PC-9 (cell line): ENCODE results near the gene COL5A1. TPM values are rescaled to one million over a fixed set of nuclear protein-coding genes. Genes with fewer than 3 reads are reported as not detected.

Experiments
- BruUV-seq: library from RNA; stranded (reverse); fragments of 400-500 nt; replicated peaks from 2 replicates; lab custom pipeline; 2021; lab: Mats Ljungman, UMichigan
- CTCF ChIA-PET: fragments of 300-600 bp; sonication (Branson Sonifier 250); formaldehyde crosslinking; loops from one replicate; lab custom pipeline; 2022; ENCODE audit warnings: antibody characterized with exemption; lab: Charles Lee
- POLR2A ChIA-PET: fragments of 300-600 bp; sonication (Branson Sonifier 250); formaldehyde crosslinking; loops from one replicate; lab custom pipeline; 2022; ENCODE audit warnings: antibody characterized with exemption; ENCODE audit not compliant: unreplicated experiment; lab: Charles Lee
- DNase-seq, 2 experiments: peaks; one replicate each; pipeline versions ENCODE4 v3.0.0 to v3.0.0-alpha.2; 2015 to 2022; ENCODE audit warnings: mixed read lengths in 1 of 2
- H2AFZ ChIP-seq: fragments of 200-600 bp; sonication (generic); 2 replicates; pipeline ENCODE4 v1.8.1; 2017; ENCODE audit warnings: antibody characterized with exemption
- H3F3A ChIP-seq: fragments of 200-600 bp; sonication (generic); 2 replicates; pipeline ENCODE4 v1.8.1; 2017; ENCODE audit warnings: antibody characterized with exemption, mild to moderate bottlenecking, low read depth; ENCODE audit not compliant: insufficient read depth
- H3K27ac ChIP-seq: fragments of 200-600 bp; sonication (generic); 2 replicates; pipeline ENCODE4 v1.6.1; 2016; ENCODE audit warnings: mixed run types
- H3K27me3 ChIP-seq: fragments of 200-600 bp; sonication (generic); 2 replicates; pipeline ENCODE4 v1.6.1; 2016; ENCODE audit warnings: low read depth, mixed run types; ENCODE audit not compliant: insufficient read depth
- H3K36me3 ChIP-seq: fragments of 200-600 bp; sonication (generic); 2 replicates; pipeline ENCODE4 v1.6.1; 2016; ENCODE audit warnings: low read depth, mixed run types
- H3K4me1 ChIP-seq: fragments of 200-600 bp; sonication (generic); replicated peaks from 2 replicates; pipeline ENCODE4 v1.6.1; 2016; ENCODE audit warnings: mixed run types; ENCODE audit not compliant: insufficient read depth
- H3K4me2 ChIP-seq: fragments of 200-600 bp; sonication (generic); 2 replicates; pipeline ENCODE4 v1.6.1; 2017; ENCODE audit warnings: mixed run types
- H3K4me3 ChIP-seq: fragments of 200-600 bp; sonication (generic); 2 replicates; pipeline ENCODE4 v1.6.1; 2016; ENCODE audit warnings: mixed run types
- H3K79me2 ChIP-seq: fragments of 200-600 bp; sonication (generic); 2 replicates; pipeline ENCODE4 v1.6.1; 2017; ENCODE audit warnings: low read depth, mixed run types
- H3K9me2 ChIP-seq: fragments of 200-600 bp; sonication (generic); 2 replicates; pipeline ENCODE4 v1.8.1; 2017; ENCODE audit warnings: mild to moderate bottlenecking; ENCODE audit not compliant: insufficient read depth
- H3K9me3 ChIP-seq: fragments of 200-600 bp; sonication (generic); 2 replicates; pipeline ENCODE4 v1.8.1; 2016; ENCODE audit warnings: low read depth; ENCODE audit not compliant: insufficient read depth
- H4K20me1 ChIP-seq: fragments of 200-600 bp; sonication (generic); 2 replicates; pipeline ENCODE4 v1.8.1; 2017; ENCODE audit not compliant: insufficient read depth
- CTCF ChIP-seq: fragments of 200-600 bp; sonication (generic); conservative IDR thresholded peaks from 2 replicates; pipeline ENCODE4 v1.6.1; 2017; ENCODE audit warnings: mixed run types, antibody characterized with exemption, mild to moderate bottlenecking, moderate library complexity
- EZH2 ChIP-seq: fragments of 200-600 bp; sonication (generic); IDR thresholded peaks from 2 replicates; pipeline ENCODE4 v1.8.0; 2017; ENCODE audit warnings: antibody characterized with exemption, low read depth
- intact Hi-C: fragments of 100-400 bp; cut with micrococcal nuclease; formaldehyde crosslinking; loops from one replicate; pipeline ENCODE4 v1.10.0; 2022; ENCODE audit not compliant: unreplicated experiment
- total RNA-seq: library from RNA; stranded (reverse); gene quantifications from 2 replicates; pipeline ENCODE4 v1.2.3, GENCODE V29; 2021

The COL5A1 gene
- total RNA-seq, 1 experiment from 2014 or later: 15.2 TPM

GRCh38 chr9:134756098-134756497 lies 114.5 kb downstream of the COL5A1 start:
- intact Hi-C loops: no loop called here
- Histone ChIP-seq H4K20me1 (no peaks in the 10 kb centered on the region), H3K79me2 (no peaks in the 10 kb centered on the region), H2AFZ (no peak overlapping the region), H3K9me2 (no peaks in the 10 kb centered on the region), H3K27me3 (peaks cover 66% of the 10 kb centered on the region), H3K4me1 (no peaks in the 10 kb centered on the region), H3K36me3 (no peaks in the 10 kb centered on the region), H3K4me3 (no peak overlapping the region), H3F3A (peaks cover 15% of the 10 kb centered on the region), H3K9me3 (no peaks in the 10 kb centered on the region; the same call in 1 of the 2 replicates), H3K27ac (no peak overlapping the region), H3K4me2 (no peak overlapping the region)
- POLR2A ChIA-PET: no interaction called here
- BruUV-seq: no TSS peak
- TF ChIP-seq EZH2: no peak
- TF ChIP-seq CTCF: no peak
- CTCF ChIA-PET: no interaction called here
- no peak for DNase-seq

GRCh38 chr9:134757216-134757975 lies 115.8 kb downstream of the COL5A1 start:
- ChIA-PET CTCF (no interaction called here), POLR2A (no interaction called here)
- Histone ChIP-seq H3K79me2 (no peaks in the 10 kb centered on the region), H3K4me3 (no peak overlapping the region), H2AFZ (no peak overlapping the region), H3K4me1 (no peaks in the 10 kb centered on the region), H3K9me2 (no peaks in the 10 kb centered on the region), H3K4me2 (no peak overlapping the region), H3F3A (peaks cover 17% of the 10 kb centered on the region), H3K9me3 (no peaks in the 10 kb centered on the region; the same call in 1 of the 2 replicates), H3K36me3 (no peaks in the 10 kb centered on the region), H3K27me3 (peaks cover 58% of the 10 kb centered on the region), H3K27ac (no peak overlapping the region), H4K20me1 (no peaks in the 10 kb centered on the region)
- intact Hi-C loops: no loop called here
- TF ChIP-seq EZH2 (no peak), CTCF (no peak)
- BruUV-seq: no TSS peak
- DNase-seq: no peak

GRCh38 chr9:134758949-134759607 lies 117.5 kb downstream of the COL5A1 start:
- Histone ChIP-seq H3K9me2 (no peaks in the 10 kb centered on the region), H3K27me3 (peaks cover 54% of the 10 kb centered on the region), H3K4me3 (no peak overlapping the region), H3K36me3 (no peaks in the 10 kb centered on the region), H3K4me2 (no peak overlapping the region), H2AFZ (no peak overlapping the region), H3K9me3 (no peaks in the 10 kb centered on the region; the same call in 1 of the 2 replicates), H3K27ac (no peak overlapping the region), H4K20me1 (no peaks in the 10 kb centered on the region), H3K79me2 (no peaks in the 10 kb centered on the region), H3F3A (peaks cover 17% of the 10 kb centered on the region), H3K4me1 (no peaks in the 10 kb centered on the region)
- TF ChIP-seq CTCF (no peak), EZH2 (no peak)
- POLR2A ChIA-PET: no interaction called here
- CTCF ChIA-PET: no interaction called here
- DNase-seq: no peak
- intact Hi-C loops: no loop called here
- BruUV-seq: no TSS peak
